ENCODE measurements around the gene CFAP65. TPM values are rescaled to one million over a fixed set of nuclear protein-coding genes. Genes with fewer than 3 reads are reported as not detected.

The CFAP65 gene
- total RNA-seq, 1 experiment from 2014 or later, result 0.34 TPM

DNA sequence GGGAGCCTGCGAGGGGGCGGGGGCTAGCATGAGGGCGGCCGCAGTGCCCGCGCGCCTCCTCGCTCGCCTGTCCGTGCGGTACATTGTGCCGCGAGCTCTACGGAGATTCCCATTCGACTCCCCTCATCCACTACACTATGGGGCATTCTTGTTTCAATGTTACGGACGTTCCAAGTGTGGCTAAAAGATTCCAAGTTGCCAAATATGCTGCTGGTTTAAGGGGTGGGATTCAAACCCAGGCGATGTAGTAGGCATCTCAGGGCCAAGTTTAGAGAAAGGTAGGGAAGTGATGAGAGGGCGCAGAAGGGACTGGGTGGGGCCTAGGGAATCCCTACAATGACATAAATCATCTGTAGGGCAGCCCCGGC lies 38.1 kb downstream of the CFAP65 start:
- H3K27me3 Mint-ChIP-seq (ENCODE audit: insufficient read depth, unreplicated experiment), result peaks cover 7% of the 10 kb centered on the region

DNA sequence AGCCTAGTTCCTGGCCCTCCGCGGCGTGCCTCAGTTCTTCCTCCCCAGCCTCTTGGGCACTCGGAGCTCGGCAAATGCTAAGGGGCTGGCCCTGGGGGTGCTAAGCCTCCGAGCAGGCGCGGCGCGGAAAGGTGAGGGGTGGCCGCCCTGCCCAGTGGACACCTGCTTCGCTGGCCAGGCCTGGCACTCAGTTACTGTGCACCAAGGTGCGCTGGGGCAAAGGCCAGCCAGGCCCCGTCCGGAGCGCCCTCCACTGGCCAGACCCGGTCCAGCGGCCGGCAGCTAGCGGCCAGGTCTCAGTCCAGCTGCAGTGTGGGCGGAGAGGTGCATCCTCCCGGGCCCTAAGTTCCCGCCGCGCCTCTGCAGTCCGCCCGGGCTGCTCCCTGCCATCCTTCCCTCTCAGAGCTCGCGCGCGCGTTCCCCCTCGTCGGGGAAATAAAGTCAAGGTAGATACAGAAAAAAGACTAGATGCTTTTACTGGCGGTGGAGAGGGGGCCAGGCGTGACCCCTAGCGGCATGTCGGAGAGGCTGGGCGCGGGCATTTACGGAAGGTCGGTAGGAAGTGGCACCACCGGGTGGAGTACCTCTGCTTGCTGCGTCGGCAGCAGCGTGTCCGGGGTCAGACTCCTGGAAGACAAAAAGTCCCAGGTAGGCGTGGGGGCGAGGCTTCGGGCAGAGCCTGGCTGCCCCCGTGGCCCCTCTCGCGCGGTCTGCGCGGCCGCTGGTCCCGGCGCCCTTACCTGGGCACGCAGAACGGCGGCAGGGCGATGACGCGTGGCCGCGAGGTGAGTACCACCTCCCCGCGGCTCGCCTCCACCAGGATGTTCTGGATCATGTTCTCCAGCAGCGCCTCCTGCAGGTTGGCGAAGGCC lies 38.7 kb downstream of the CFAP65 start:
- H3K4me1 ChIP-seq, result peaks cover 25% of the 10 kb centered on the region
- no peaks in the 10 kb centered on the region for H3K27me3 ChIP-seq (replicated peaks; ENCODE audit: control insufficient read depth, insufficient read depth, low read length)
- peak in 1 of 2 experiments; percentile 85 for DNase-seq
- Mint-ChIP-seq H3K9me3 (ENCODE audit: unreplicated experiment) (no peaks in the 10 kb centered on the region), H3K4me1 (ENCODE audit: low read depth, unreplicated experiment) (peaks cover 15% of the 10 kb centered on the region), H3K4me3 (ENCODE audit: unreplicated experiment) (peak overlapping the region; percentile 79), H3K27me3 (ENCODE audit: insufficient read depth, unreplicated experiment) (peaks cover 7% of the 10 kb centered on the region), H3K27ac (ENCODE audit: unreplicated experiment) (no peak overlapping the region), H3K36me3 (ENCODE audit: insufficient read depth, unreplicated experiment) (no peaks in the 10 kb centered on the region)
- intact Hi-C loops (cut with micrococcal nuclease; ENCODE audit: unreplicated experiment), result loop anchor here (2.0 to 5.0 kb wide), 2 partner anchors 55 to 68 kb away; no protein-coding TSS in a partner anchor
- TF ChIP-seq, protein P1, sequence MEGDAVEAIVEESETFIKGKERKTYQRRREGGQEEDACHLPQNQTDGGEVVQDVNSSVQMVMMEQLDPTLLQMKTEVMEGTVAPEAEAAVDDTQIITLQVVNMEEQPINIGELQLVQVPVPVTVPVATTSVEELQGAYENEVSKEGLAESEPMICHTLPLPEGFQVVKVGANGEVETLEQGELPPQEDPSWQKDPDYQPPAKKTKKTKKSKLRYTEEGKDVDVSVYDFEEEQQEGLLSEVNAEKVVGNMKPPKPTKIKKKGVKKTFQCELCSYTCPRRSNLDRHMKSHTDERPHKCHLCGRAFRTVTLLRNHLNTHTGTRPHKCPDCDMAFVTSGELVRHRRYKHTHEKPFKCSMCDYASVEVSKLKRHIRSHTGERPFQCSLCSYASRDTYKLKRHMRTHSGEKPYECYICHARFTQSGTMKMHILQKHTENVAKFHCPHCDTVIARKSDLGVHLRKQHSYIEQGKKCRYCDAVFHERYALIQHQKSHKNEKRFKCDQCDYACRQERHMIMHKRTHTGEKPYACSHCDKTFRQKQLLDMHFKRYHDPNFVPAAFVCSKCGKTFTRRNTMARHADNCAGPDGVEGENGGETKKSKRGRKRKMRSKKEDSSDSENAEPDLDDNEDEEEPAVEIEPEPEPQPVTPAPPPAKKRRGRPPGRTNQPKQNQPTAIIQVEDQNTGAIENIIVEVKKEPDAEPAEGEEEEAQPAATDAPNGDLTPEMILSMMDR (IDR thresholded peaks at IDR 0.05; ENCODE audit: insufficient read depth in 1 of 2, low read depth in 1 of 2, low read length in 1 of 2, severe bottlenecking in 1 of 2, unreplicated experiment in 1 of 2), result peak; percentile 48 to 77
- ChIA-PET CTCF (interaction anchor here (0.5 to 2.8 kb wide), 27 partner anchors 8 to 439 kb away, joined by 3 to 39 read pairs (median 4); partner anchors contain the start of genes CDK5R2, FEV, TTLL4 and ZFAND2B), POLR2A (interaction anchor here (0.6 to 1.7 kb wide), 7 partner anchors 22 to 215 kb away, joined by 3 to 9 read pairs (median 3); partner anchors contain the start of gene ZFAND2B)
- no peaks in the 10 kb centered on the region for H3K9me3 ChIP-seq
- no TSS peak for BruUV-seq (replicated peaks)
- H3K4me3 ChIP-seq (ENCODE audit: low read depth, low read length), result peak overlapping the region; percentile 67
- H3K36me3 ChIP-seq (ENCODE audit: control insufficient read depth, insufficient read depth, low read length), result no peaks in the 10 kb centered on the region

More for the DNA sequence above, 38.1 kb downstream of the CFAP65 start:
- no peak overlapping the region for H3K27ac Mint-ChIP-seq (ENCODE audit: unreplicated experiment)
- H3K4me1 ChIP-seq, result peaks cover 30% of the 10 kb centered on the region
- no peaks in the 10 kb centered on the region for H3K9me3 ChIP-seq
- peak overlapping the region; percentile 79 for H3K4me3 Mint-ChIP-seq (ENCODE audit: unreplicated experiment)
- H3K36me3 ChIP-seq (ENCODE audit: control insufficient read depth, insufficient read depth, low read length), result no peaks in the 10 kb centered on the region
- H3K4me3 ChIP-seq (ENCODE audit: low read depth, low read length), result peak overlapping the region; percentile 67
- intact Hi-C loops (cut with micrococcal nuclease; ENCODE audit: unreplicated experiment), result loop anchor here (2.0 to 5.0 kb wide), 2 partner anchors 54 to 68 kb away; no protein-coding TSS in a partner anchor
- TF ChIP-seq, protein P1 (IDR thresholded peaks at IDR 0.05; ENCODE audit: insufficient read depth in 1 of 2, low read depth in 1 of 2, low read length in 1 of 2, severe bottlenecking in 1 of 2, unreplicated experiment in 1 of 2), result no peak
- H3K4me1 Mint-ChIP-seq (ENCODE audit: low read depth, unreplicated experiment), result peaks cover 15% of the 10 kb centered on the region
- no peaks in the 10 kb centered on the region for H3K9me3 Mint-ChIP-seq (ENCODE audit: unreplicated experiment)
- no peak for DNase-seq
- no peaks in the 10 kb centered on the region for H3K27me3 ChIP-seq (replicated peaks; ENCODE audit: control insufficient read depth, insufficient read depth, low read length)
- POLR2A ChIA-PET, result no interaction called here
- CTCF ChIA-PET, result interaction anchor here (1.2 to 2.2 kb wide), 2 partner anchors 9 to 204 kb away, joined by 7 to 8 read pairs; partner anchors contain the start of gene ZFAND2B
- no peaks in the 10 kb centered on the region for H3K36me3 Mint-ChIP-seq (ENCODE audit: insufficient read depth, unreplicated experiment)
- BruUV-seq (replicated peaks), result no TSS peak
